Measurements from ENCODE around the gene CACNA2D1.

DNA sequence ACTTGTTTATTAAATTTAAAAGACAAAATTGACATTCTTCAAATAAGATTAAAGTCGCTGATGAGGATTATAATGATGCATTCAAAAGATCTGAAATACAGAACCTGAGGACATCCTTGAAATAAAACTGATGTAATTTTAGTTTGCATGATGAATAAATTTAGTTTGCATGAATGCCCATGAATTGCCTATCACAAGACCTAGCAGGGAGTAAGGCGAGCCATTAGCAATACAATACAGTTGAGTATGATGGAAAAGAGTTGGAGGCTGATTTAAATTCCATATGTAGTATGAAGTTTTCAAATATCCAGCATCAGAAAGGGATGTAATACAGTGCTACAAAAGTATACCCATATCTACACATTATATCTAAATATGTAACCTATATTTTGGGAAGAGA lies 321.3 kb downstream of the CACNA2D1 start:
- no peak for TF ChIP-seq CTCF (IDR thresholded peaks at IDR 0.05)
- TF ChIP-seq POLR2A (IDR thresholded peaks at IDR 0.05), result no peak
